ENCODE data around the gene ZAP70. TPM values are rescaled to one million over a fixed set of nuclear protein-coding genes. Genes with fewer than 3 reads are reported as not detected.

Gene ZAP70
- polyA plus RNA-seq, 1 donor (not counting 4 experiments of a cell fraction or from before 2014, with no cell fraction given) = 1.6 TPM

DNA sequence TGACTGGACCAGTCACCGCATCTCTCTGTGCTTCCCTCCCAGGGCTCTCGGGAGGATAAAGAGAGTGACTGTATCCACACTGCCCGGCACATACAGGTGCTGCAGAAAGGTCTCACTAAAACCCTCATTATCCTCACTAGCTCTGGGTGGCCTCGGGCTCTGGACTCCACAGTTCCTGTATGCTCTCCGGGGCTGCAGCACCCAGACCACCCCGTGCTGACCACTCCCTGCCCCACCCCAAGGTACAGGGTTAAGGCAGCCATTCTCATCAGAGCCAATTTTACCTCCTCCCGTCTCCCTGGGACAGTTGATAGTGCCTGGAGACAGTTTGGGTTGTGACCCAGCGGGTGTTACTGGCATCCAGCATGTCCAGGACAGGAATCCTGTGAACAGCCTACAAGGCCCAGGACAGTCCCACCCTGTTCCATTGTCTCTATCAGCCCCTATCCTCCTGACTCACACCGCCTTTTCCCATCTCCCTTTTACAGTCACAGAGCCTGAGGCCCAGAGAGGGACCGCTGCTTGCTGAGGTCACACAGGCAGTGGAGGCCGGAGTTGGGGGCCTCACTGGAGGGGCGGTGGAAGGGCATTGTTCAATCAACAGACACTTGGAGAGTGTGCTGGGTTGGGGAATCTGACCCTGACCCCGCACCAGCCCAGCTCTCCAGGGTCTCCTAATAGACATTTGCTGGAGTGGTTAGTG lies 1.7 kb downstream of the ZAP70 start:
- H3K4me1 ChIP-seq (ENCODE audit: control insufficient read depth, extremely low read depth, insufficient read depth, low read length) = peaks cover 5% of the 10 kb centered on the region
- no peak overlapping the region for H3K27ac ChIP-seq (ENCODE audit: control insufficient read depth, insufficient read depth, low read length)
- H3K27me3 ChIP-seq (ENCODE audit: control insufficient read depth, extremely low read depth, insufficient read depth, low read length) = peaks cover 7% of the 10 kb centered on the region
- no peaks in the 10 kb centered on the region for H4K20me1 ChIP-seq (ENCODE audit: control insufficient read depth, extremely low read depth, insufficient read depth, low read length)
- H3K4me3 ChIP-seq (ENCODE audit: control insufficient read depth in 2 of 3, extremely low read depth in 1 of 3, insufficient read depth in 2 of 3, low read depth in 1 of 3, low read length in 3 of 3) = no peak overlapping the region
- H3K79me2 ChIP-seq (ENCODE audit: control insufficient read depth, insufficient read depth, low read length) = no peaks in the 10 kb centered on the region
- H3K9me1 ChIP-seq (ENCODE audit: control insufficient read depth, extremely low read depth, insufficient read depth, low read length) = no peaks in the 10 kb centered on the region
- dilution Hi-C loops (cut with MboI; ENCODE audit: extremely low pct_ligation_motif_present, low sequenced_read_pairs) = no loop called here
- no peak for FAIRE-seq
- no peaks in the 10 kb centered on the region for H3K9me3 ChIP-seq (ENCODE audit: control insufficient read depth, low read depth, low read length)
- TF ChIP-seq, protein P1, sequence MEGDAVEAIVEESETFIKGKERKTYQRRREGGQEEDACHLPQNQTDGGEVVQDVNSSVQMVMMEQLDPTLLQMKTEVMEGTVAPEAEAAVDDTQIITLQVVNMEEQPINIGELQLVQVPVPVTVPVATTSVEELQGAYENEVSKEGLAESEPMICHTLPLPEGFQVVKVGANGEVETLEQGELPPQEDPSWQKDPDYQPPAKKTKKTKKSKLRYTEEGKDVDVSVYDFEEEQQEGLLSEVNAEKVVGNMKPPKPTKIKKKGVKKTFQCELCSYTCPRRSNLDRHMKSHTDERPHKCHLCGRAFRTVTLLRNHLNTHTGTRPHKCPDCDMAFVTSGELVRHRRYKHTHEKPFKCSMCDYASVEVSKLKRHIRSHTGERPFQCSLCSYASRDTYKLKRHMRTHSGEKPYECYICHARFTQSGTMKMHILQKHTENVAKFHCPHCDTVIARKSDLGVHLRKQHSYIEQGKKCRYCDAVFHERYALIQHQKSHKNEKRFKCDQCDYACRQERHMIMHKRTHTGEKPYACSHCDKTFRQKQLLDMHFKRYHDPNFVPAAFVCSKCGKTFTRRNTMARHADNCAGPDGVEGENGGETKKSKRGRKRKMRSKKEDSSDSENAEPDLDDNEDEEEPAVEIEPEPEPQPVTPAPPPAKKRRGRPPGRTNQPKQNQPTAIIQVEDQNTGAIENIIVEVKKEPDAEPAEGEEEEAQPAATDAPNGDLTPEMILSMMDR (optimal IDR thresholded peaks at IDR 0.05 in 1 of 3, IDR thresholded peaks at IDR 0.05 in 1 of 3, conservative IDR thresholded peaks at IDR 0.05 in 1 of 3; ENCODE audit: extremely low read depth in 1 of 3, insufficient read depth in 2 of 3, low read length in 3 of 3) = no peak
- TF ChIP-seq EZH2 (IDR thresholded peaks at IDR 0.05; ENCODE audit: low read length) = no peak
- no peak overlapping the region for H2AFZ ChIP-seq (ENCODE audit: control insufficient read depth, low read length)
- H3K36me3 ChIP-seq (ENCODE audit: control insufficient read depth in 2 of 2, extremely low read depth in 1 of 2, insufficient read depth in 2 of 2, low read length in 2 of 2) = no peaks in the 10 kb centered on the region
- no peak for DNase-seq (ENCODE audit: low read depth, low spot score)
- no peak overlapping the region for H3K9ac ChIP-seq (ENCODE audit: control insufficient read depth, extremely low read depth, insufficient read depth, low read length)
- H3K4me2 ChIP-seq (ENCODE audit: control insufficient read depth, extremely low read depth, insufficient read depth, low read depth, low read length) = no peak overlapping the region

DNA sequence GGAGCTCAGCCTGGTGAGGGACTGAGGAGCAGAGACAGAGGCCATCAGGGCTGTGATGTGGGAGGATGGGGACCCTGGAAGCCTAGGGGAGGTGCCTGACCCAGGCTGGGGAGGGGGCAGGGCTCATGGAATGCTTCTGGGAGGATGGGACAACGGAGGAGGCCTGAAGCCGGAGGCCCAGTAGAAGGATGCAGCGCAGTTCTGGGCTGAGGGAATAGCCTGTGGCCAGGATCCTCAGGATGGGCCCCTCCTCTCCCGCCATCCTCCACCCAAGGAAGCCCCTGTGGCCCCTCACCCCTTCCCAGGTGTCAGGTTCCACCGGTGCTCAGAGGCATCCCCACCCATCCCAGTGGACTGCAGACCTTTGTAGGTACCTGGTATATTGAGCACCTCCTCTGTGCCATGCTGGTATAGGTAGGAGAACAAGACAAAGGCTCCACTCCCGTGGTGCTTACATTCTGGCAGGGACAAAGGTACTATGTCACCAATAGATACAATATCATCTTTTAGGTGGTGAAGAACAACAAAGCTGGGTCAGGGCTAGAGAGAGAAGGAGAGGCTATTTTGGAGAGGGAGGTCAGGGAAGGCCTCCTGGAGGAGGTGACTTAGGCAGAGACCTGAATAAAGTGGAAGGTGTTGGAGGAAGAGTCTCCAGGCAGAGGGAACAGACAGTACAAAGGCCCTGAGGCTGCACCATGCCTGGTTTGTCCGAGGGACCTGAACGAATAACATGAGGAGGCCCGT lies 2.7 kb downstream of the ZAP70 start:
- Histone ChIP-seq H3K9me1 (ENCODE audit: control insufficient read depth, extremely low read depth, insufficient read depth, low read length) (no peaks in the 10 kb centered on the region), H3K9ac (ENCODE audit: control insufficient read depth, extremely low read depth, insufficient read depth, low read length) (no peak overlapping the region), H3K27me3 (ENCODE audit: control insufficient read depth, extremely low read depth, insufficient read depth, low read length) (peaks cover 7% of the 10 kb centered on the region), H3K4me2 (ENCODE audit: control insufficient read depth, extremely low read depth, insufficient read depth, low read depth, low read length) (no peak overlapping the region), H3K79me2 (ENCODE audit: control insufficient read depth, insufficient read depth, low read length) (no peaks in the 10 kb centered on the region), H3K9me3 (ENCODE audit: control insufficient read depth, low read depth, low read length) (no peaks in the 10 kb centered on the region), H4K20me1 (ENCODE audit: control insufficient read depth, extremely low read depth, insufficient read depth, low read length) (no peaks in the 10 kb centered on the region), H3K36me3 (ENCODE audit: control insufficient read depth in 2 of 2, extremely low read depth in 1 of 2, insufficient read depth in 2 of 2, low read length in 2 of 2) (no peaks in the 10 kb centered on the region), H3K4me3 (ENCODE audit: control insufficient read depth in 2 of 3, extremely low read depth in 1 of 3, insufficient read depth in 2 of 3, low read depth in 1 of 3, low read length in 3 of 3) (no peak overlapping the region), H3K4me1 (ENCODE audit: control insufficient read depth, extremely low read depth, insufficient read depth, low read length) (peaks cover 5% of the 10 kb centered on the region), H3K27ac (ENCODE audit: control insufficient read depth, insufficient read depth, low read length) (no peak overlapping the region), H2AFZ (ENCODE audit: control insufficient read depth, low read length) (no peak overlapping the region)
- no peak for DNase-seq (ENCODE audit: low read depth, low spot score)
- TF ChIP-seq EZH2 (IDR thresholded peaks at IDR 0.05; ENCODE audit: low read length) = no peak
- TF ChIP-seq, protein P1 (optimal IDR thresholded peaks at IDR 0.05 in 1 of 3, IDR thresholded peaks at IDR 0.05 in 1 of 3, conservative IDR thresholded peaks at IDR 0.05 in 1 of 3; ENCODE audit: extremely low read depth in 1 of 3, insufficient read depth in 2 of 3, low read length in 3 of 3) = no peak
- dilution Hi-C loops (cut with MboI; ENCODE audit: extremely low pct_ligation_motif_present, low sequenced_read_pairs) = no loop called here
- no peak for FAIRE-seq

Data from keratinocyte (primary cell).